Activated naive CD4-positive, alpha-beta T cell treated with anti-CD3 and anti-CD28 coated beads, Interleukin-2, amount 50 U/mL, for 24 hours (primary cell): ENCODE data around the gene ARF5.
A peak's percentile ranks its signal among the peaks of the same experiment; 100 is the strongest.
"Not testable (repeated sequence)": the region's sequence is repeated elsewhere in the genome, so short reads cannot be mapped to it uniquely, and the experiment has no call there.

Experiments used
- H3K27ac Mint-ChIP-seq: one replicate; pipeline ENCODE4 v1.8.0; 2021; ENCODE audit warnings: mild to moderate bottlenecking, mixed read lengths
- H3K27me3 Mint-ChIP-seq: one replicate; pipeline ENCODE4 v1.8.0; 2021; ENCODE audit warnings: mixed read lengths
- H3K36me3 Mint-ChIP-seq: one replicate; pipeline ENCODE4 v1.8.0; 2021; ENCODE audit warnings: mixed read lengths
- H3K4me1 Mint-ChIP-seq: one replicate; pipeline ENCODE4 v1.8.0; 2021; ENCODE audit warnings: mixed read lengths
- H3K4me3 Mint-ChIP-seq: one replicate; pipeline ENCODE4 v1.8.0; 2021; ENCODE audit warnings: mild to moderate bottlenecking, mixed read lengths
- H3K9me3 Mint-ChIP-seq: one replicate; pipeline ENCODE4 v1.8.0; 2021; ENCODE audit warnings: mixed read lengths

ARF5 gene

GRCh38 chr7:127588019-127588696 is at the start of gene ARF5:
ARF5 (plus strand) TSS chr7:127588411; CDS start chr7:127588499, 88 bp downstream.
- Mint-ChIP-seq H3K9me3 (no peaks in the 10 kb centered on the region), H3K27ac (peak within 1 kb of the TSS; percentile 96), H3K27me3 (no peaks in the 10 kb centered on the region), H3K4me1 (peaks cover 58% of the 10 kb centered on the region), H3K36me3 (peaks cover 11% of the 10 kb centered on the region), H3K4me3 (peak within 1 kb of the TSS; percentile 99)

- H3K36me3 Mint-ChIP-seq, result no peaks in the 10 kb centered on the region
- no peaks in the 10 kb centered on the region for H3K9me3 Mint-ChIP-seq
- H3K27ac Mint-ChIP-seq, result no peak overlapping the region
- peaks cover 3% of the 10 kb centered on the region for H3K4me1 Mint-ChIP-seq
- H3K4me3 Mint-ChIP-seq, result no peak overlapping the region
- peaks cover 19% of the 10 kb centered on the region for H3K27me3 Mint-ChIP-seq
These were observed 49.1 kb upstream of the ARF5 start for GRCh38 chr7:127539116-127539515.

- peaks cover 13% of the 10 kb centered on the region for H3K27me3 Mint-ChIP-seq
- not testable (repeated sequence) for H3K4me1 Mint-ChIP-seq, H3K36me3 Mint-ChIP-seq, H3K9me3 Mint-ChIP-seq, H3K4me3 Mint-ChIP-seq, H3K27ac Mint-ChIP-seq
These were observed 47.8 kb upstream of the ARF5 start for GRCh38 chr7:127540461-127540860.

- peaks cover 3% of the 10 kb centered on the region for H3K4me1 Mint-ChIP-seq
- H3K9me3 Mint-ChIP-seq, result no peaks in the 10 kb centered on the region
- H3K27ac Mint-ChIP-seq, result no peak overlapping the region
- no peak overlapping the region for H3K4me3 Mint-ChIP-seq
- peaks cover under 1% of the 10 kb centered on the region for H3K36me3 Mint-ChIP-seq
- peaks cover 9% of the 10 kb centered on the region for H3K27me3 Mint-ChIP-seq
These were observed 46.7 kb upstream of the ARF5 start for GRCh38 chr7:127541548-127541947.

- H3K36me3 Mint-ChIP-seq, result peaks cover 5% of the 10 kb centered on the region
- H3K27me3 Mint-ChIP-seq, result peaks cover 6% of the 10 kb centered on the region
- H3K27ac Mint-ChIP-seq, result no peak overlapping the region
- H3K9me3 Mint-ChIP-seq, result no peaks in the 10 kb centered on the region
- no peak overlapping the region for H3K4me3 Mint-ChIP-seq
- H3K4me1 Mint-ChIP-seq, result no peaks in the 10 kb centered on the region
These were observed 41.9 kb upstream of the ARF5 start for GRCh38 chr7:127546313-127546712.

- Mint-ChIP-seq H3K27ac (no peak overlapping the region), H3K4me1 (no peaks in the 10 kb centered on the region), H3K4me3 (no peak overlapping the region), H3K9me3 (no peaks in the 10 kb centered on the region), H3K36me3 (peaks cover 5% of the 10 kb centered on the region), H3K27me3 (peaks cover 5% of the 10 kb centered on the region)
These were observed 38.0 kb upstream of the ARF5 start for GRCh38 chr7:127550247-127550646.

GRCh38 chr7:127551941-127552340 is 36.3 kb upstream of the ARF5 start:
- Mint-ChIP-seq H3K4me3 (no peak overlapping the region), H3K36me3 (peaks cover 3% of the 10 kb centered on the region), H3K4me1 (no peaks in the 10 kb centered on the region), H3K9me3 (no peaks in the 10 kb centered on the region), H3K27ac (no peak overlapping the region), H3K27me3 (peaks cover 5% of the 10 kb centered on the region)

- no peak overlapping the region for H3K4me3 Mint-ChIP-seq
- H3K27me3 Mint-ChIP-seq, result peaks cover 2% of the 10 kb centered on the region
- no peak overlapping the region for H3K27ac Mint-ChIP-seq
- no peaks in the 10 kb centered on the region for H3K4me1 Mint-ChIP-seq
- no peaks in the 10 kb centered on the region for H3K9me3 Mint-ChIP-seq
- H3K36me3 Mint-ChIP-seq, result peaks cover 3% of the 10 kb centered on the region
These were observed 31.8 kb upstream of the ARF5 start for GRCh38 chr7:127556404-127556803.

GRCh38 chr7:127557803-127558202 is 30.4 kb upstream of the ARF5 start:
- Mint-ChIP-seq H3K4me1 (no peaks in the 10 kb centered on the region), H3K9me3 (no peaks in the 10 kb centered on the region), H3K4me3 (no peak overlapping the region), H3K27ac (no peak overlapping the region), H3K27me3 (peaks cover 2% of the 10 kb centered on the region), H3K36me3 (peaks cover 3% of the 10 kb centered on the region)

GRCh38 chr7:127566242-127566641 is 22.0 kb upstream of the ARF5 start:
- H3K9me3 Mint-ChIP-seq, result no peaks in the 10 kb centered on the region
- H3K27ac Mint-ChIP-seq, result no peak overlapping the region
- H3K4me3 Mint-ChIP-seq, result no peak overlapping the region
- no peaks in the 10 kb centered on the region for H3K4me1 Mint-ChIP-seq
- H3K27me3 Mint-ChIP-seq, result no peaks in the 10 kb centered on the region
- peaks cover 21% of the 10 kb centered on the region for H3K36me3 Mint-ChIP-seq

GRCh38 chr7:127568034-127568433 is 20.2 kb upstream of the ARF5 start:
- not testable (repeated sequence) for H3K27me3 Mint-ChIP-seq, H3K4me1 Mint-ChIP-seq, H3K4me3 Mint-ChIP-seq, H3K9me3 Mint-ChIP-seq, H3K27ac Mint-ChIP-seq
- peaks cover 21% of the 10 kb centered on the region for H3K36me3 Mint-ChIP-seq

GRCh38 chr7:127571741-127572505 is 16.3 kb upstream of the ARF5 start:
- no peak overlapping the region for H3K4me3 Mint-ChIP-seq
- H3K27me3 Mint-ChIP-seq, result no peaks in the 10 kb centered on the region
- H3K9me3 Mint-ChIP-seq, result no peaks in the 10 kb centered on the region
- H3K4me1 Mint-ChIP-seq, result peaks cover 3% of the 10 kb centered on the region
- no peak overlapping the region for H3K27ac Mint-ChIP-seq
- H3K36me3 Mint-ChIP-seq, result peaks cover 16% of the 10 kb centered on the region

- Mint-ChIP-seq H3K4me1 (peaks cover 46% of the 10 kb centered on the region), H3K27me3 (no peaks in the 10 kb centered on the region), H3K27ac (no peak overlapping the region), H3K36me3 (peaks cover 15% of the 10 kb centered on the region), H3K9me3 (no peaks in the 10 kb centered on the region), H3K4me3 (no peak overlapping the region)
These were observed 10.1 kb upstream of the ARF5 start for GRCh38 chr7:127578036-127578684.

GRCh38 chr7:127578711-127579275 is 9.4 kb upstream of the ARF5 start:
- peaks cover 15% of the 10 kb centered on the region for H3K36me3 Mint-ChIP-seq
- H3K27ac Mint-ChIP-seq, result no peak overlapping the region
- H3K4me3 Mint-ChIP-seq, result no peak overlapping the region
- no peaks in the 10 kb centered on the region for H3K9me3 Mint-ChIP-seq
- H3K27me3 Mint-ChIP-seq, result no peaks in the 10 kb centered on the region
- peaks cover 52% of the 10 kb centered on the region for H3K4me1 Mint-ChIP-seq

- no peaks in the 10 kb centered on the region for H3K27me3 Mint-ChIP-seq
- peaks cover 65% of the 10 kb centered on the region for H3K4me1 Mint-ChIP-seq
- peaks cover 13% of the 10 kb centered on the region for H3K36me3 Mint-ChIP-seq
- H3K9me3 Mint-ChIP-seq, result no peaks in the 10 kb centered on the region
- no peak overlapping the region for H3K27ac Mint-ChIP-seq
- no peak overlapping the region for H3K4me3 Mint-ChIP-seq
These were observed 7.6 kb upstream of the ARF5 start for GRCh38 chr7:127580612-127581011.

- Mint-ChIP-seq H3K9me3 (no peaks in the 10 kb centered on the region), H3K36me3 (peaks cover 11% of the 10 kb centered on the region), H3K4me3 (peak overlapping the region; percentile 2), H3K4me1 (peaks cover 74% of the 10 kb centered on the region), H3K27ac (no peak overlapping the region), H3K27me3 (no peaks in the 10 kb centered on the region)
These were observed 6.5 kb upstream of the ARF5 start for GRCh38 chr7:127581716-127582115.
